ENCODE data around the gene OR6B1. TPM values are rescaled to one million over a fixed set of nuclear protein-coding genes. Genes with fewer than 3 reads are reported as not detected.
A peak's percentile ranks its signal among the peaks of the same experiment; 100 is the strongest.

OR6B1 gene
- total and polyA plus RNA-seq, 2 donors (not counting 1 experiment from before 2014, with no cell fraction given): not detected

- Histone ChIP-seq H3K27ac (ENCODE audit: low read length in 2 of 2) (no peak overlapping the region), H3K79me2 (ENCODE audit: control insufficient read depth, insufficient read depth, low read length) (no peaks in the 10 kb centered on the region), H4K20me1 (ENCODE audit: control insufficient read depth, insufficient read depth, low read length, poor library complexity, severe bottlenecking) (no peaks in the 10 kb centered on the region), H3K36me3 (replicated peaks in 1 of 2; ENCODE audit: control extremely low read depth in 1 of 2, control insufficient read depth in 1 of 2, extremely low read depth in 1 of 2, insufficient read depth in 2 of 2, low read length in 1 of 2) (no peaks in the 10 kb centered on the region), H3K4me1 (ENCODE audit: control insufficient read depth in 2 of 2, insufficient read depth in 2 of 2, low read length in 2 of 2) (no peaks in the 10 kb centered on the region), H3K4me2 (replicated peaks; ENCODE audit: low read depth, low read length, poor library complexity, severe bottlenecking) (no peak overlapping the region), H3K27me3 (replicated peaks in 1 of 4; ENCODE audit: control extremely low read depth in 1 of 4, control insufficient read depth in 3 of 4, insufficient read depth in 4 of 4, low read length in 3 of 4) (no peaks in the 10 kb centered on the region), H2AFZ (ENCODE audit: insufficient read depth, low read depth, low read length, poor library complexity, severe bottlenecking) (peak overlapping the region; percentile 5), H3K9me3 (ENCODE audit: control extremely low read depth in 1 of 3, control insufficient read depth in 2 of 3, insufficient read depth in 1 of 3, low read length in 2 of 3) (no peaks in the 10 kb centered on the region), H3K9ac (ENCODE audit: low read length) (no peak overlapping the region), H3K4me3 (ENCODE audit: control extremely low read depth in 1 of 5, extremely low read depth in 1 of 5, insufficient read depth in 1 of 5, low read depth in 2 of 5, low read length in 4 of 5) (no peak overlapping the region)
- H3K27ac Mint-ChIP-seq: no peak overlapping the region
- POLR2A ChIA-PET: no interaction called here
- CTCF ChIA-PET: no interaction called here
- intact Hi-C loops (cut with micrococcal nuclease): no loop called here
- no peak overlapping the region for H3K4me3 Mint-ChIP-seq
- DNase-seq (peak; percentile 6), ATAC-seq (ENCODE audit: low read depth) (no peak)
- no peaks in the 10 kb centered on the region for H3K4me1 Mint-ChIP-seq
- H3K27me3 Mint-ChIP-seq: no peaks in the 10 kb centered on the region
- WGBS (ENCODE audit: insufficient coverage): 53% methylated on average over 3 of the region's 3 CpGs
- TF ChIP-seq EZH2 (IDR thresholded peaks at IDR 0.05; ENCODE audit: borderline replicate concordance, insufficient read depth, low read depth, low read length, poor library complexity, severe bottlenecking) (no peak), CTCF (IDR thresholded peaks at IDR 0.05) (no peak)
- no peaks in the 10 kb centered on the region for H3K9me3 Mint-ChIP-seq (ENCODE audit: insufficient read depth)
These were observed 24.1 kb downstream of the OR6B1 start for GRCh38 chr7:144024213-144024612.

- no peaks in the 10 kb centered on the region for H3K79me2 ChIP-seq (ENCODE audit: control insufficient read depth, insufficient read depth, low read length)
- no peak for TF ChIP-seq CTCF (IDR thresholded peaks at IDR 0.05)
- no peak overlapping the region for H3K27ac ChIP-seq (ENCODE audit: low read length in 2 of 2)
- no peaks in the 10 kb centered on the region for H3K27me3 ChIP-seq (replicated peaks in 1 of 4; ENCODE audit: control extremely low read depth in 1 of 4, control insufficient read depth in 3 of 4, insufficient read depth in 4 of 4, low read length in 3 of 4)
- intact Hi-C loops (cut with micrococcal nuclease): no loop called here
- no peak overlapping the region for H3K4me3 Mint-ChIP-seq
- H3K4me2 ChIP-seq (replicated peaks; ENCODE audit: low read depth, low read length, poor library complexity, severe bottlenecking): no peak overlapping the region
- H3K4me1 Mint-ChIP-seq: no peaks in the 10 kb centered on the region
- no peaks in the 10 kb centered on the region for H3K9me3 Mint-ChIP-seq (ENCODE audit: insufficient read depth)
- CTCF ChIA-PET: no interaction called here
- no peak overlapping the region for H3K27ac Mint-ChIP-seq
- no peak overlapping the region for H3K9ac ChIP-seq (ENCODE audit: low read length)
- H3K4me1 ChIP-seq (ENCODE audit: control insufficient read depth in 2 of 2, insufficient read depth in 2 of 2, low read length in 2 of 2): no peaks in the 10 kb centered on the region
- POLR2A ChIA-PET: no interaction called here
- H3K9me3 ChIP-seq (ENCODE audit: control extremely low read depth in 1 of 3, control insufficient read depth in 2 of 3, insufficient read depth in 1 of 3, low read length in 2 of 3): no peaks in the 10 kb centered on the region
- no peak overlapping the region for H2AFZ ChIP-seq (ENCODE audit: insufficient read depth, low read depth, low read length, poor library complexity, severe bottlenecking)
- H3K36me3 ChIP-seq (replicated peaks in 1 of 2; ENCODE audit: control extremely low read depth in 1 of 2, control insufficient read depth in 1 of 2, extremely low read depth in 1 of 2, insufficient read depth in 2 of 2, low read length in 1 of 2): no peaks in the 10 kb centered on the region
- ATAC-seq (ENCODE audit: low read depth) (no peak), DNase-seq (no peak)
- 48% methylated on average over 3 of the region's 4 CpGs for WGBS (ENCODE audit: insufficient coverage)
- no peaks in the 10 kb centered on the region for H4K20me1 ChIP-seq (ENCODE audit: control insufficient read depth, insufficient read depth, low read length, poor library complexity, severe bottlenecking)
- peaks cover 4% of the 10 kb centered on the region for H3K27me3 Mint-ChIP-seq
- H3K4me3 ChIP-seq (ENCODE audit: control extremely low read depth in 1 of 5, extremely low read depth in 1 of 5, insufficient read depth in 1 of 5, low read depth in 2 of 5, low read length in 4 of 5): no peak overlapping the region
These were observed 26.2 kb downstream of the OR6B1 start for GRCh38 chr7:144026203-144026883.
